Activated gamma-delta T cell treated with Interleukin-2 at 50 U/mL for 16 hours (primary cell): ENCODE data around the gene RASGEF1B.
A peak's percentile ranks its signal among the peaks of the same experiment; 100 is the strongest.

ENCODE experiments used
- DNase-seq: peaks from one replicate; pipeline ENCODE4 v3.0.0-alpha.2; 2020

Gene RASGEF1B

DNA sequence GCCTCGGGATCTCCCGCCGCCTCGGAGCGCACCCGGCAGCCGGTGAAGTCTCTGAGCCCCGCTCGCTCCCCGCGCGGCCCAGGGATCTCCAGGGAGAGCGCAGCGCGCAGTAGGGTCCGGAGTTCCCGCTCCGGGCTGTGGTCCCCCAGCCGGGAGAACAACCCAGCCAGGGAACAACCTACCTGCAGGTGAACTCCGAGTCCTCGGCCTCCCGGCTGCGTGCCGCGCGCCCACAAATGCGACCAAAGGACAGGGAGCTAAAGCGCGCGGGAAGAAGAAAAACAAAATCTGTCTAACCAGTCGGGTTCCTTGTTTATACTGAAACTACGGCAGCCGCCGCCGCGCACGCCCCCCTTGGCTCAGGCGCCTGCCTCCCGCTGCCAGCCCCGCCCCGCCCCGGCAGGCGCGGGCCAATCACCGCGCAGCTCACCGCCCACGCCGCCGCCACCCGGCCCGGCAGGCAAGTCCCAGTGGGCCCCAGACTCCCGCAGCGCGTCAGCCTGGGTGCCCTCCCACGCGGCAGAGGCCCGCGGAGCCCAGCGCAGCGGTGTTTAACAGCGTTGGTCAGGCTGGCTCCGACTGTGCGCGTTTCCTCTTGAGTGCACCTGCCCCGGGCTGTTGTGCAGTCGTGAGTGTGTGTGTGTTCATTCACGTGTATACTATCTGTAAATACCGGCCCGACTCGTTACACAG lies at the start of gene RASGEF1B:
Gene RASGEF1B, minus strand, starts transcription at position 320 of the 693 bp plus-strand sequence. CDS start 12,399 bp downstream, outside the sequence.
- DNase-seq: peak; percentile 90

- DNase-seq: no peak
Measured at GRCh38 chr4:81519856-81520255, 48.1 kb upstream of the RASGEF1B start.

DNA sequence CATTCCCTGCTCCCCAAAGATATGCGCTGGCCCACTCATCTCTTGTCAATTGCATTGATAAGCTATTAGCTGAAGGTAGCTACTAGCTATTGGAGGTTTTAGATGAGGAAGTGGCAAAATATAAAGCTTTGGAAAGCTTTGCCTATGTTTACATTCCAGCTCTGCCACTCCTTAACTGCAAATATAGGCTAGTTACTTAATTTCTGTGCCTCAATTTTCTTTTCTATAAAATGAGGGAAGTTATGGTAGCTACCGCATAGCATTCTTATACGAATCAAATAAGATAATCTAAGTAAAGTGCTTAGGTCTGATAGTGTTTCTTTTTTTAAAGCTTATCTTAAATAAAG lies 47.7 kb upstream of the RASGEF1B start:
- DNase-seq: no peak

- DNase-seq: no peak
Measured at GRCh38 chr4:81518762-81519426, 47.2 kb upstream of the RASGEF1B start.

DNA sequence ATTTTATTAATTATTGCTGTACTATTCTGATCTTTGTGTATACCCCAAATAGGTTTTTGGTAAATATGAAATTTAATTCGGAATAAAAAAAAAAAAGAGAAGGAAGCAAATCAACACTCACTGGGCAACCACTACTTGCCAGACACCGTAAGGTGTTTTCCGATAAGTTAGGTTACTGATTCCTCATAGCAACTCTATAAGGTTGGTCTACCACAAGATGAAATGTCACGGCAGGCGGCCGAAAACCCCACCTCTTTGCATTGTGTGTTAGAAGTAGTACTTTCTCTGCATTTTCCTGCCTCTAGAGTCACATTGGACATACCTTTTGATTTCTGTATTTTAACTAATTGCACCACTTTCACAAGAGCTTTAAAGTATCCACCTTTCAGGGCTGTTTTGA lies 44.5 kb upstream of the RASGEF1B start:
- DNase-seq: no peak

DNA sequence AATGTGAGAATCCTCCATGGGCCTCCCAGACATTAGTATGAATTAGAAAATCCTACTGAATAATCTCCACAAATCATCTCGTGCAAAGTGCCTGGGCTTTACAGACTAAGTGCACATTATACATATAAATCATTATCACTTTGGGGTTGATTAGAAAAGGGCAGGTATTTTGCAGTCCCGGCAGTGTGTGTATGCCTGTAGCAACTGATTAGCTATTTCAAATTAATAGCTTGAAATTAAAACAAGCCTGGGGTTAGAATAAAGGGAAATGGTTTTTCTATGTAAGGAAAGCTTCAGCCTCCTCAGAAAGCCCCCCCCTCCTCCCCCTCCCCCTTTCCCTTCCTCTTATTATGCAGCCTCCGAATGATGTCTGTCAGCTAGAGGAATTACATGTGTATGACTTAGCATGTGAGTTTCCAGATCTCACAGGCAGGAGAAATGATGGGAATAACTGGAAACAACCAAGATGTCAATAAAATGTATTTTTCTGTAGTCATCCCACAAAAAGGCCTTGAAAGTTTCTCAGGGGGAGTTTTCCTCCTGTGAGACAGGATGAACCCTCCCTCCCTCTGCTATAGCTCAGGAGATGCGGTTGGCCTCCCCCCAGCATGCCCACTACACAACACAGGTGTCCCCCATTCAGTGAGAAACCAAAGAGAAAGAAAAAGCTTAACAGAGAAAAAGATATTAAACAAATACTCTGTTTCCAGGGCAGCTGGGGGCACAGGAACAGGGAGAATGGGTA lies 41.2 kb upstream of the RASGEF1B start:
- no peak for DNase-seq

DNA sequence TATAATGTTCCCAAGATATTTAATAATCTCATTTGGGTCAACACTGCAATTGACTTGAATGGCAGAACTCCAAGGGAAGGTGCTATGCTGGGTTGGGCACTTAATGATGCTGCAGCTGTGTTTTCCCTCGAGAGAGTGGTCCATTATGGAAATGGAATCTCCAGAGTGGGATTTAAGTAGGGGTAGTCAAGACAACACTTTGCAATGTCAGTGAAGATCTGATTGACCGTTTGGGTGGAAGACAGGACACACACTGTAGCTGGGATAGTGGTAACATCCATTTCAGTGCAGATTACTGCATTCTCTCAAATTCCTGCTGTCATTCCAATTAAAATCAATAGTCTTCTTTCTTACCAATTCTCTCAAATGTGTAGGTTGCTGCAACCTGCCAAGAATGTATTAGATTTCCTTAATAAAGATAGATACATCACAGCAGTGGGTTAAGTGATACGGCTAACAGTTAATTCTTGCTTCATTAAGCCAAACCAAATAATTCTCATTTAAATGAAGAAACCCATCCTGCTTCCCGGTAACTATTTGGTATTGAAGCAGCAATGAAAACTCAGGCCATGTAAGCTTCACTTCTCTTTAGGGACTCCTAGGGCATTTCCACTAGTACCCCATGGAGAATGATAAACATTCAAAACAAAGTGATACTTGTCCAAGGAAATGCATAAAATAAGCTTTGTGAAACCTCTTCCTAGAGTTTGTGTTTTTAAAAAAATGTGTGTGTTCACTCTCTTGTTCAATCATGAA lies 40.5 kb upstream of the RASGEF1B start:
- no peak for DNase-seq

DNA sequence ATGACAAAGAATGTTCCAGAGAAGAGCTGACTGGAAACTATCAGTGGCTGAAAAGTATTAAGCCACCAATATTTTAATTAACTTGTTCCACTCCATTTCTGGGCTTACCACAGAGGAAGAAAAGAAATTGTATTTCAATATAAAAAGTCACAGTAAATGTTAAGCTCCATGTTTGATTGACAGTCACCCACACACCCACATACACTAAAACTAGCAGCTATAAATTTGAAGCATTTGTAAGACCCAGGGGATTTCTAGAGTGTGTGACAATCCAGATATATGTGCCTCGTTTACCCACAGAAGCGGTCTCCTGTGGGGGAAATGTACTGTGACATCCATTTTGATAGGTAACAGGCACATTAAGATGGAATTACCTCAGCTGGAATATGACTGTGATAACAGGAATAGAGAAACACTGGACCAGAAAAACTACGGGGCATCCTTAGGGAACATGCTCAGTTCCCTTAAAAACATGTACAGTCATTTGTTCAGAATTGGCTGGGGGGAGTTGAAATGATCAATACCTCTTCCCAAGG lies 39.0 kb upstream of the RASGEF1B start:
- DNase-seq: no peak

- no peak for DNase-seq
Measured at GRCh38 chr4:81509822-81510221, 38.1 kb upstream of the RASGEF1B start.

DNA sequence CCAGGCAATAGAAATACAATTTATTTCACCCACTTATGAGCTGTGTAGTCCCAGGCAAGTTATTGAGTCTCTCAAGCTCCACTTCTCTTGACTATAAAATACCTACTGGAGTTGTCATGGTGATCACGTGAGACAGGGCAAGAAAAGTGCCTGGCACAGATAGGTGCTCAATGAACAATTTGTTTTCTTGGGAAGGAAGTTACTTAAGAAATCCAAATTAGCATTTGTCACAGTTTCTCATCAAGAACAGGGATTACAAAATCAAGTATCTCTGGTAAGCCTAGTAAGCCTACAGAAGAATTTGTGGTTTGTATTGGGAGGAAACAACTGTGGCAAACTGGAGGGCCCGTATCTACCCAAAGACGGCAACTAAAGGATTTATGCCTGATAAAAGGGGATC lies 37.5 kb upstream of the RASGEF1B start:
- no peak for DNase-seq

- DNase-seq: no peak
Measured at GRCh38 chr4:81508411-81509185, 36.9 kb upstream of the RASGEF1B start.

DNA sequence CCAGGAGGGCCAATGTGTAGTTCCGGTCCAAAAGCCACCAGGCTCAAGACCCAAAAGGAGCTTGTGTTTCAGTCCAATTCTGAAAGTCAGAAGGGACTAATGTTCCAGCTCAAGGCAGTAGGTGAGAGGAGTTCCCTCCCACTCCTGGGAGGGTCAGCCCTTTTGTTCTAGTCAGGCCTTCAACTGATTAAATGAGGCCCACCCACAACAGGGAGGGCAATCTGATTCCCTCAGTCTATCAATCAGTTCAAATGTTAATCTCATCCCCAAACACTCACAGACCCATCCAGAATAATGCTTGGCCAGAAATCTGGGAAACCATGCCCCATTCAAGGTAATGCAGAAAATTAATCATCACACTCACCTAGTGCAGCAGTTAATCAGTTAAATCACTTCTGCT lies 35.8 kb upstream of the RASGEF1B start:
- no peak for DNase-seq

DNA sequence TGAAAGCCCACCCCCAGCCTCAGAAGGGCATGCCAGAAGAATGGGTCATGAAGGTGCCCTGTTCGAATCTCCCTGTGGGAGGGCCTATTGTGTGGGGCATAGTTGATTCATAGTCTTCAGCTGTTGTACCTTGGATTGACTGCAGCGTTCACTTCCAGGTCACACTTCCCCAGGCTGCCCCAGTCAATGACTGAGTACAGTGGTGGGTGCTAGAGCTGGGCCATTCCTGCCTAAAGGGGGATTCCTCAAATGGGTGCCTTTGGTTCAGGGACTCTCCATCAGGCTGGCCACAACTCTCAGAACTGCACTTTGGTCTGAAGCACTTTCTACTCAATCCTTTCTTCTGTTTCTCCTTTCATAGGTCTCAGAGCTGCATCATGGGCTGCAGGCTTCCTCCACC lies 35.0 kb upstream of the RASGEF1B start:
- DNase-seq: no peak

GRCh38 chr4:81505726-81506125 lies 34.0 kb upstream of the RASGEF1B start:
- DNase-seq: no peak

GRCh38 chr4:81505004-81505598 lies 33.4 kb upstream of the RASGEF1B start:
- DNase-seq: peak; percentile 34

- DNase-seq: no peak
Measured at GRCh38 chr4:81504112-81505003, 32.7 kb upstream of the RASGEF1B start.

- no peak for DNase-seq
Measured at GRCh38 chr4:81503586-81503985, 31.9 kb upstream of the RASGEF1B start.

DNA sequence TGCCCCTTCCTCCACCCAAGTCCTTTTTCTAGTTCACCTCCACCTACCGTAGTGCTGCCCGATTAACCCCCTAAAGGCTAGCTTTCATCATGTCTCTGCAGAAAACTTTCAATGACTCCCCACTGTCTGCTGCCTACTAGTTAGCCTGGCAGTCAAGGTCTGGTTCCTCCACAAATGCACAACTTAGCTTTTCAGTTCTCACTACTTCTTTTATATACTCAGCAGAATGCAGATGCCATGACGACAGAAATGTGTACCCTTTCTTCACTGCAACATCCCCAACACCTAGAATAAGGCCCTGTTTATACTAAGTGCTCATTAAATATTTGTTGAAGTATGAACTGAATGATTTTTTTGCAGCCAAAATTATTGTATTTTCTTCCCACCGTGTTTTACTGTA lies 30.9 kb upstream of the RASGEF1B start:
- DNase-seq: no peak

DNA sequence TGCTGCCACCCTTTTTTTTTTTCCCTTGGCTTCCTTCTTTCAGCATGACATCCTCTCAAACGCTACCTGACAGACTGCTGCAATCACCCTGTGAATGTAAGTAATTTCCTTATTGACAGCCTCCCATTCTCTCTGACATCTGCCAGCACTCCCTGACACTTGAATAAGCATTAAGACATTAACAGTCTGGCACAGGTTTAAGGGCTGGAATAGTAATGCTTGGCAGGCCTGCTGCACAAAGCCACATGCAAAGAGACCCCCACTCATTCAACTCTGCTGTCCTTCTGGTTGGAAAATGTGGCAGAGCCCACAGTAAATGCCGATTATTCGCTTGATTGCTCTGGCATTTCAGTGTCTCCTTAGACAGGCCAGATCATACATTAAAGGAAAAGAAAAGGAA lies 28.1 kb upstream of the RASGEF1B start:
- DNase-seq: no peak

- DNase-seq: no peak
Measured at GRCh38 chr4:81498551-81499099, 26.9 kb upstream of the RASGEF1B start.
